HepG2 (cell line): Measurements from ENCODE around the gene TMEM218. TPM values are rescaled to one million over a fixed set of nuclear protein-coding genes. Genes with fewer than 3 reads are reported as not detected.

Source experiments
- ATAC-seq: fragments of 200-7000 bp; cut with Tn5 transposase; 3 replicates; pipeline ENCODE4 v1.9.1; 2020; ENCODE audit warnings: mild to moderate bottlenecking, moderate library complexity
- BruUV-seq: library from RNA; stranded (reverse); fragments of 400-500 nt; replicated peaks from 2 replicates; lab custom pipeline; 2021; lab: Mats Ljungman, UMichigan
- CTCF ChIA-PET: fragments of 300-600 bp; formaldehyde crosslinking; extraction: SDS; loops from one replicate; lab custom pipeline; 2021; ENCODE audit warnings: low total read pairs, inconsistent platforms, low intra/inter-chr PET ratio; lab: Yijun Ruan, JAX
- POLR2A ChIA-PET: fragments of 350-600 bp; sonication (Branson Sonifier 250); formaldehyde crosslinking; loops from one replicate; lab custom pipeline; 2020; ENCODE audit warnings: antibody characterized with exemption, inconsistent platforms; lab: Yijun Ruan, JAX
- DNase-seq: peaks from one replicate; pipeline ENCODE4 v3.0.0-alpha.2; 2015; ENCODE audit warnings: low spot score
- FAIRE-seq: peaks from 3 replicates; lab custom pipeline; 2011; peaks lifted over from hg19 to GRCh38; lab: Jason Lieb, UNC
- H2AFZ ChIP-seq: one replicate; pipeline ENCODE4 v1.6.1; 2011; ENCODE audit warnings: low read length, inconsistent platforms
- H3K27ac ChIP-seq: fragments of 300-600 bp; 3 replicates; pipeline ENCODE4 v1.8.0; 2011; ENCODE audit warnings: mixed run types, mild to moderate bottlenecking, mixed read lengths, low read length, inconsistent platforms; ENCODE audit not compliant: insufficient read depth; ENCODE audit errors: extremely low read length
- H3K27me3 ChIP-seq, 2 experiments: fragments of 200-600 bp in 1 of 2; 2 replicates in 1 of 2; 3 replicates in 1 of 2; pipeline versions ENCODE4 v1.6.0 to v1.8.0; 2011; ENCODE audit warnings: low read length in 2 of 2, mild to moderate bottlenecking in 2 of 2, moderate library complexity in 2 of 2, inconsistent platforms in 1 of 2; ENCODE audit not compliant: insufficient read depth in 2 of 2, control insufficient read depth in 1 of 2
- H3K36me3 ChIP-seq, 2 experiments: fragments of 200-600 bp in 1 of 2; replicated peaks in 1 of 2; 2 replicates in 1 of 2; 3 replicates in 1 of 2; pipeline versions ENCODE4 v1.5.1 to v1.8.0; 2011; ENCODE audit warnings: low read length in 2 of 2, inconsistent platforms in 1 of 2; ENCODE audit not compliant: insufficient read depth in 2 of 2, control insufficient read depth in 1 of 2
- H3K4me1 ChIP-seq: 2 replicates; pipeline ENCODE4 v1.5.1; 2012; ENCODE audit warnings: low read length, inconsistent platforms; ENCODE audit not compliant: insufficient read depth
- H3K4me2 ChIP-seq: 2 replicates; pipeline ENCODE4 v1.6.0; 2011; ENCODE audit warnings: low read depth, low read length, inconsistent platforms
- H3K4me3 ChIP-seq, 3 experiments: fragments of 200-600 bp in 1 of 3; sonication (generic), shearing (Covaris generic) in 1 of 3; replicated peaks in 1 of 3; 2 replicates each; pipeline ENCODE4 v1.5.1; 2011 to 2016; ENCODE audit warnings: low read length in 3 of 3, inconsistent platforms in 2 of 3, low read depth in 2 of 3, mild to moderate bottlenecking in 2 of 3, control low read depth in 1 of 3, mixed read lengths in 1 of 3; ENCODE audit not compliant: insufficient read depth in 1 of 3
- H3K79me2 ChIP-seq: one replicate; pipeline ENCODE4 v1.6.1; 2011; ENCODE audit warnings: low read length, inconsistent platforms; ENCODE audit not compliant: insufficient read depth
- H3K9ac ChIP-seq: 2 replicates; pipeline ENCODE4 v1.6.0; 2011; ENCODE audit warnings: mild to moderate bottlenecking, low read depth, low read length, inconsistent platforms; ENCODE audit not compliant: insufficient read depth
- H3K9me3 ChIP-seq: 2 replicates; pipeline ENCODE4 v1.5.1; 2012; ENCODE audit warnings: mild to moderate bottlenecking, low read length
- H4K20me1 ChIP-seq: 2 replicates; pipeline ENCODE4 v1.6.0; 2011; ENCODE audit warnings: inconsistent platforms, mild to moderate bottlenecking, low read length, moderate library complexity; ENCODE audit not compliant: insufficient read depth
- CAMTA2 ChIP-seq: sonication (generic); formaldehyde crosslinking; IDR thresholded peaks from 2 replicates; pipeline ENCODE4 v1.4.0; 2020; ENCODE audit warnings: mild to moderate bottlenecking, missing genetic modification reagents, borderline replicate concordance
- MAFG ChIP-seq: sonication (generic); formaldehyde crosslinking; IDR thresholded peaks from 2 replicates; pipeline ENCODE4 v1.5.1; 2020; ENCODE audit warnings: mild to moderate bottlenecking, missing genetic modification reagents
- PCBP2 ChIP-seq: fragments of 200-400 bp; formaldehyde crosslinking; optimal IDR thresholded peaks from 2 replicates; pipeline ENCODE3; 2018; ENCODE audit warnings: low read length, low read depth; ENCODE audit not compliant: poor library complexity, severe bottlenecking
- RBFOX2 ChIP-seq: fragments of 200-400 bp; formaldehyde crosslinking; IDR thresholded peaks from 2 replicates; pipeline ENCODE4 v1.6.1; 2017; ENCODE audit warnings: low read depth, mild to moderate bottlenecking, low read length
- SMAD1 ChIP-seq: sonication (generic); formaldehyde crosslinking; IDR thresholded peaks from 2 replicates; pipeline ENCODE4 v1.4.0; 2020; ENCODE audit warnings: missing genetic modification reagents, low read depth, mild to moderate bottlenecking, borderline replicate concordance
- ZBTB1 ChIP-seq: sonication (generic); formaldehyde crosslinking; IDR thresholded peaks from 2 replicates; pipeline ENCODE4 v1.4.0; 2020; ENCODE audit warnings: missing genetic modification reagents, borderline replicate concordance
- ZFP62 ChIP-seq: sonication (generic); formaldehyde crosslinking; IDR thresholded peaks from 2 replicates; pipeline ENCODE4 v1.4.0; 2020; ENCODE audit warnings: missing genetic modification reagents
- ZNF580 ChIP-seq: IDR thresholded peaks from 2 replicates; pipeline ENCODE4 v1.6.1; 2016; ENCODE audit warnings: low read depth, borderline replicate concordance
- whole genome bisulfite sequencing: methylation state at CpG from one replicate; pipeline ENCODE4 v1.1.6; 2017; ENCODE audit warnings: low lambda C conversion rate; 5-methylcytosine and 5-hydroxymethylcytosine counted together
- in situ Hi-C: cut with HindIII; loops from 2 replicates; pipeline ENCODE4 v1.10.0; 2017; ENCODE audit warnings: low pct_unique_long_range_greater_than_20kb; ENCODE audit not compliant: extremely low pct_ligation_motif_present
- intact Hi-C: fragments of 100-400 bp; cut with micrococcal nuclease; formaldehyde crosslinking; loops from one replicate; pipeline ENCODE4 v1.10.0; 2022; ENCODE audit not compliant: unreplicated experiment
- polyA plus RNA-seq, 8 experiments: library from polyadenylated mRNA; depleted of rRNA in 3 of 8; stranded (reverse) in 7 of 8; unstranded in 1 of 8; fragments of >200 nt; fragmentation: Illumina TruSeq in 4 of 8; extraction: Trizol in 4 of 8; gene quantifications; 2 replicates each; pipeline versions ENCODE4 v1.2.1 to v1.2.3, GENCODE V29; 2011 to 2016; ENCODE audit warnings: low read depth in 4 of 8, missing spikeins in 1 of 8, mixed read lengths in 1 of 8; ENCODE audit not compliant: insufficient read depth in 1 of 8
- total RNA-seq, 5 experiments: library from RNA; depleted of rRNA; stranded (reverse); fragments of >200 nt; fragmentation: Illumina TruSeq; extraction: Trizol; gene quantifications; 2 replicates each; pipeline ENCODE4 v1.2.3, GENCODE V29; 2016; ENCODE audit warnings: low read depth in 1 of 5
- TF ChIP-seq, protein P1 (sequence below): sonication (generic); formaldehyde crosslinking; IDR thresholded peaks from 2 replicates; pipeline ENCODE4 v1.5.0; 2020; ENCODE audit warnings: mild to moderate bottlenecking, missing genetic modification reagents, borderline replicate concordance
- TF ChIP-seq, protein P2 (sequence below): sonication (generic); formaldehyde crosslinking; IDR thresholded peaks from 2 replicates; pipeline ENCODE4 v1.5.0; 2020; ENCODE audit warnings: missing genetic modification reagents
- TF ChIP-seq, protein P3 (sequence below): sonication (generic); formaldehyde crosslinking; IDR thresholded peaks from 2 replicates; pipeline ENCODE4 v1.5.0; 2020; ENCODE audit warnings: missing genetic modification reagents, mild to moderate bottlenecking, borderline replicate concordance

Gene TMEM218
- total and polyA plus RNA-seq, 2 of the 13 experiments (the other 11 are each of a cell fraction or from before 2014, with no cell fraction given): 11.8 to 14.0 TPM

DNA sequence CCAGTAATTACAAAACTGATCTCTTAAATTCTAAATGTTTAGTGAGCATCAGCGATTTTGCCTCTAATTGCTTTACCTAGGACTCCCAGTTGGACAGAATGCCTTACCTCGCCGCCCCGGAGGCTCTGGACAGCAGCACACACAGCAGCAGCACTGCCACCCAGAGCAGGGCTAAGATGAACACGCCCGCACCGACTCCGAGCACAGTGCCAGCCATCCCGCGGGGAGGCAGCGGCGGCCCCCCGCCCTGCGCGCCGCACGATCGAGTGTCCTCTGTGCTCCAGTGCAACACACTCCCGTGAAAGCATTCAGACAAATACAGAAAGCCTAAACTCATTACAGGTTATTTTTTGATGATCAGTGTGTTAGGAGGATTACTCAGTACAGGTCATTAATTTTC, 9.4 kb downstream of the TMEM218 start:
- intact Hi-C loops: no loop called here
- H3K9ac ChIP-seq: no peak overlapping the region
- BruUV-seq: no TSS peak
- CTCF ChIA-PET: no interaction called here
- H3K9me3 ChIP-seq: no peaks in the 10 kb centered on the region
- H2AFZ ChIP-seq: no peak overlapping the region
- no peak for DNase-seq
- no peak for ATAC-seq
- no peaks in the 10 kb centered on the region for H3K4me1 ChIP-seq
- peaks cover 0 to 6% of the 10 kb centered on the region in 2 experiments; a peak in 2 of 5 replicates for H3K36me3 ChIP-seq
- no peaks in the 10 kb centered on the region for H4K20me1 ChIP-seq
- WGBS: 97% methylated on average over 12 of the region's 19 CpGs
- no peak for TF ChIP-seq PCBP2
- TF ChIP-seq, protein P1, sequence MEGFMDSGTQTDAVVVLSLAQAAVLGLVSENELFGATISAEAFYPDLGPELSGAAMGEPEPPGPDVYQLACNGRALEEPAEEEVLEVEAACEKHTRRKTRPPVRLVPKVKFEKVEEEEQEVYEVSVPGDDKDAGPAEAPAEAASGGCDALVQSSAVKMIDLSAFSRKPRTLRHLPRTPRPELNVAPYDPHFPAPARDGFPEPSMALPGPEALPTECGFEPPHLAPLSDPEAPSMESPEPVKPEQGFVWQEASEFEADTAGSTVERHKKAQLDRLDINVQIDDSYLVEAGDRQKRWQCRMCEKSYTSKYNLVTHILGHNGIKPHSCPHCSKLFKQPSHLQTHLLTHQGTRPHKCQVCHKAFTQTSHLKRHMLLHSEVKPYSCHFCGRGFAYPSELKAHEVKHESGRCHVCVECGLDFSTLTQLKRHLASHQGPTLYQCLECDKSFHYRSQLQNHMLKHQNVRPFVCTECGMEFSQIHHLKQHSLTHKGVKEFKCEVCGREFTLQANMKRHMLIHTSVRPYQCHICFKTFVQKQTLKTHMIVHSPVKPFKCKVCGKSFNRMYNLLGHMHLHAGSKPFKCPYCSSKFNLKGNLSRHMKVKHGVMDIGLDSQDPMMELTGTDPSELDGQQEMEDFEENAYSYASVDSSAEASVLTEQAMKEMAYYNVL (CRISPR knock-in tag): no peak
- TF ChIP-seq ZBTB1: no peak
- no peak for TF ChIP-seq ZNF580 (CRISPR knock-in tag)
- TF ChIP-seq, protein P2, sequence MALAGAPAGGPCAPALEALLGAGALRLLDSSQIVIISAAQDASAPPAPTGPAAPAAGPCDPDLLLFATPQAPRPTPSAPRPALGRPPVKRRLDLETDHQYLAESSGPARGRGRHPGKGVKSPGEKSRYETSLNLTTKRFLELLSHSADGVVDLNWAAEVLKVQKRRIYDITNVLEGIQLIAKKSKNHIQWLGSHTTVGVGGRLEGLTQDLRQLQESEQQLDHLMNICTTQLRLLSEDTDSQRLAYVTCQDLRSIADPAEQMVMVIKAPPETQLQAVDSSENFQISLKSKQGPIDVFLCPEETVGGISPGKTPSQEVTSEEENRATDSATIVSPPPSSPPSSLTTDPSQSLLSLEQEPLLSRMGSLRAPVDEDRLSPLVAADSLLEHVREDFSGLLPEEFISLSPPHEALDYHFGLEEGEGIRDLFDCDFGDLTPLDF (CRISPR knock-in tag): no peak
- no peak for TF ChIP-seq CAMTA2 (CRISPR knock-in tag)
- TF ChIP-seq MAFG: no peak
- no peak for TF ChIP-seq ZFP62 (CRISPR knock-in tag)
- TF ChIP-seq, protein P3, sequence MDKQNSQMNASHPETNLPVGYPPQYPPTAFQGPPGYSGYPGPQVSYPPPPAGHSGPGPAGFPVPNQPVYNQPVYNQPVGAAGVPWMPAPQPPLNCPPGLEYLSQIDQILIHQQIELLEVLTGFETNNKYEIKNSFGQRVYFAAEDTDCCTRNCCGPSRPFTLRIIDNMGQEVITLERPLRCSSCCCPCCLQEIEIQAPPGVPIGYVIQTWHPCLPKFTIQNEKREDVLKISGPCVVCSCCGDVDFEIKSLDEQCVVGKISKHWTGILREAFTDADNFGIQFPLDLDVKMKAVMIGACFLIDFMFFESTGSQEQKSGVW (CRISPR knock-in tag): no peak
- no peak for TF ChIP-seq SMAD1 (CRISPR knock-in tag)
- TF ChIP-seq RBFOX2: no peak
- no peak overlapping the region for H3K27ac ChIP-seq
- no peak overlapping the region for H3K4me3 ChIP-seq
- H3K27me3 ChIP-seq: no peaks in the 10 kb centered on the region
- POLR2A ChIA-PET: no interaction called here
- in situ Hi-C loops: no loop called here
- FAIRE-seq: no peak
- H3K79me2 ChIP-seq: no peaks in the 10 kb centered on the region
- H3K4me2 ChIP-seq: no peak overlapping the region
